ENCODE measurements around the gene STK32B. TPM values are rescaled to one million over a fixed set of nuclear protein-coding genes. Genes with fewer than 3 reads are reported as not detected.

The STK32B gene
- total RNA-seq, 1 donor from 2014 or later, result not detected

GRCh38 chr4:5133201-5133600, 81.9 kb downstream of the STK32B start:
- no peak for TF ChIP-seq CTCF (IDR thresholded peaks at IDR 0.05)
- H3K27ac Mint-ChIP-seq, result no peak overlapping the region
- H3K27me3 Mint-ChIP-seq, result no peaks in the 10 kb centered on the region
- peaks cover 3% of the 10 kb centered on the region for H3K9me3 Mint-ChIP-seq
- ATAC-seq (ENCODE audit: low read depth), result no peak
- H3K4me1 Mint-ChIP-seq, result no peaks in the 10 kb centered on the region
- ChIA-PET CTCF (no interaction called here), POLR2A (no interaction called here)
- no peak for DNase-seq
- intact Hi-C loops (cut with micrococcal nuclease), result no loop called here
- no peak overlapping the region for H3K4me3 Mint-ChIP-seq
- H3K36me3 Mint-ChIP-seq (ENCODE audit: low read depth), result no peaks in the 10 kb centered on the region

- Mint-ChIP-seq H3K27me3 (no peaks in the 10 kb centered on the region), H3K27ac (no peak overlapping the region), H3K4me3 (no peak overlapping the region), H3K9me3 (peaks cover 3% of the 10 kb centered on the region), H3K36me3 (ENCODE audit: low read depth) (no peaks in the 10 kb centered on the region), H3K4me1 (no peaks in the 10 kb centered on the region)
- no peak for TF ChIP-seq CTCF (IDR thresholded peaks at IDR 0.05)
- CTCF ChIA-PET, result no interaction called here
- intact Hi-C loops (cut with micrococcal nuclease), result no loop called here
- no peak for ATAC-seq (ENCODE audit: low read depth)
- POLR2A ChIA-PET, result no interaction called here
- no peak for DNase-seq
Measured at GRCh38 chr4:5133933-5134594, 82.8 kb downstream of the STK32B start.

DNA sequence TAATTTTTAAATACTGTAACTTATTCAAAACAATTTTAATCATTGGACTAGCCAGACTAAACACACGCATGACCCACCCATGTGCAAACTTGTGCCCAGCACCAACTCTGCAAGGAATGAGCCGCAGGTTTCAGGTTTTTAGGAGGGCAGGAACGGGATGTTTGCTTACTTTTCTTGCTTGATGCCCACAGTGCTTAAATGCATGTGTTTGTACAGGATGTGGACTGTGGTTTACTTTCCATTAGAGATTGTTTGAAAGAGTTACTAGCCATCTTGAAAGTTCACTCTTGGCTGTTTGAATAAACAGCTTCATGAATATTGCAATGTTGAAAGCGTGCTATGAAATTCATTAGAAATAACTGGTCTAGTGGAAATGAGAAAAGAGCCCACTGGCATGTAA, 83.3 kb downstream of the STK32B start:
- POLR2A ChIA-PET, result no interaction called here

DNA sequence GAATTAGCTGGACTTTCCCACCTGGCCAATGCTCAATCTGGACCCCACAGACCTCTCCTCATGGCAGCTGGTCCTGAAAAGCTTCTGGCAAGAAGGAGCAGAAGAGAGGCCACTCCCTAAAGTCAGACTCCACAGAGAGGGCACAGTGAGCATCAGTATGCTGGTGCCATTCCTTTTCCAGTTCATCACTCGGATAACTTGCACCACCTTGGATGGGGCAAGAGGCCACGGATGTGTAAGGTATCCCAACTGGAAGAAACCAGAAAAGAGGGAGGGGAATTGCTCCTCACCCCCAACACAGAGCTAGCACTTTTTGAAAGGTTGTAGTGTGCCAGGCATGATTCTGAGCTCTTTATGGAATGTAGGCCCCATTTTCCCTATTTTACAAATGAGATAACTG, 85.9 kb downstream of the STK32B start:
- Mint-ChIP-seq H3K36me3 (ENCODE audit: low read depth) (no peaks in the 10 kb centered on the region), H3K4me3 (no peak overlapping the region), H3K27ac (no peak overlapping the region), H3K27me3 (no peaks in the 10 kb centered on the region), H3K9me3 (no peaks in the 10 kb centered on the region), H3K4me1 (no peaks in the 10 kb centered on the region)
- ChIA-PET CTCF (interaction anchor here (1.0 kb wide), 1 partner anchor 8 kb away, joined by 3 read pairs; no protein-coding TSS in a partner anchor), POLR2A (no interaction called here)
- DNase-seq, result no peak
- intact Hi-C loops (cut with micrococcal nuclease), result no loop called here
- no peak for TF ChIP-seq CTCF (IDR thresholded peaks at IDR 0.05)
- ATAC-seq (ENCODE audit: low read depth), result no peak

More for the DNA sequence above, 83.3 kb downstream of the STK32B start:
- no peak for DNase-seq
- CTCF ChIA-PET, result no interaction called here
- TF ChIP-seq CTCF (IDR thresholded peaks at IDR 0.05), result no peak
- intact Hi-C loops (cut with micrococcal nuclease), result no loop called here
- peaks cover 3% of the 10 kb centered on the region for H3K9me3 Mint-ChIP-seq
- H3K36me3 Mint-ChIP-seq (ENCODE audit: low read depth), result no peaks in the 10 kb centered on the region
- H3K27me3 Mint-ChIP-seq, result no peaks in the 10 kb centered on the region
- no peak overlapping the region for H3K4me3 Mint-ChIP-seq
- no peak overlapping the region for H3K27ac Mint-ChIP-seq
- ATAC-seq (ENCODE audit: low read depth), result no peak
- no peaks in the 10 kb centered on the region for H3K4me1 Mint-ChIP-seq

DNA sequence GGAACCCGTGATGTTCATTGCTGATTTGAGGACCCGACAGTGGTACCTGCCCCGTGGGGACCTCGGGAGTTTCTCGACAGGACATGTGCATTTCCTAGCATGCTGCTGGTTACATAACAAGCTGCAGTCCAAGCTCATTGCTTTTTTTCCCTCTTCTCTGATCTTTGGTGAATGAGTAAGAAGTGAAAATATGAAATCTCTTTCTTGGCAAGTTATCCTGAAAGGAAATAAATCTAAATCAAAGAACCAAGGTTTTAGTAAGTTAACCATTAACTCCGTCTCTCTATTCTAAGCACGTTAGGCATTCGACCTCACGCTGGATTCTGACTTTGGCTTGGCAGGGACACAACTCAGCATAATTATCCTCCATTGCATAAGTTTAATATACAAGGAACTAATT, 86.6 kb downstream of the STK32B start:
- Mint-ChIP-seq H3K9me3 (no peaks in the 10 kb centered on the region), H3K4me1 (no peaks in the 10 kb centered on the region), H3K4me3 (no peak overlapping the region), H3K36me3 (ENCODE audit: low read depth) (no peaks in the 10 kb centered on the region), H3K27me3 (no peaks in the 10 kb centered on the region), H3K27ac (no peak overlapping the region)
- no peak for TF ChIP-seq CTCF (IDR thresholded peaks at IDR 0.05)
- ATAC-seq (ENCODE audit: low read depth), result no peak
- ChIA-PET CTCF (interaction anchor here (1.0 kb wide), 1 partner anchor 9 kb away, joined by 3 read pairs; no protein-coding TSS in a partner anchor), POLR2A (no interaction called here)
- no peak for DNase-seq
- intact Hi-C loops (cut with micrococcal nuclease), result no loop called here

All from activated B cell treated with CpG ODN at 0.5 μM for 24 hours (primary cell).